AG04449 (cell line): ENCODE data around the gene MYO1B.

ENCODE experiments used
- CTCF ChIA-PET: fragments of 350-600 bp; formaldehyde crosslinking; extraction: SDS; loops from one replicate; lab custom pipeline; 2021; ENCODE audit warnings: antibody characterized with exemption; lab: Yijun Ruan, JAX
- POLR2A ChIA-PET: fragments of 400-600, 350-600 bp; formaldehyde crosslinking; extraction: SDS; loops from one replicate; lab custom pipeline; 2020; ENCODE audit warnings: antibody characterized with exemption, inconsistent platforms; lab: Yijun Ruan, JAX
- DNase-seq: peaks from one replicate; pipeline ENCODE4 v3.0.0-alpha.2; 2010; ENCODE audit warnings: low read depth, low spot score
- H3K4me3 ChIP-seq: 2 replicates; pipeline ENCODE4 v1.5.1; 2011; ENCODE audit warnings: low read depth, mild to moderate bottlenecking, control low read depth, low read length
- CTCF ChIP-seq: IDR thresholded peaks from one replicate; pipeline ENCODE4 v1.5.1; 2011; ENCODE audit warnings: mild to moderate bottlenecking, moderate library complexity, low read length, control low read depth, inconsistent platforms; ENCODE audit not compliant: insufficient read depth; ENCODE audit errors: missing control alignments

MYO1B gene

GRCh38 chr2:191436368-191437055, 191.3 kb downstream of the MYO1B start:
- no peak overlapping the region for H3K4me3 ChIP-seq
- DNase-seq = no peak
- TF ChIP-seq CTCF = no peak
- ChIA-PET CTCF (interaction anchor here (1.0 kb wide), 1 partner anchor 272 kb away, joined by 4 read pairs; no protein-coding TSS in a partner anchor), POLR2A (no interaction called here)

- POLR2A ChIA-PET = no interaction called here
- H3K4me3 ChIP-seq = no peak overlapping the region
- CTCF ChIA-PET = interaction anchor here (1.4 kb wide), 1 partner anchor 62 kb away, joined by 3 read pairs; no protein-coding TSS in a partner anchor
- DNase-seq = no peak
- TF ChIP-seq CTCF = no peak
These were observed 194.3 kb downstream of the MYO1B start for GRCh38 chr2:191439481-191439880.

- CTCF ChIA-PET = no interaction called here
- TF ChIP-seq CTCF = no peak
- no peak overlapping the region for H3K4me3 ChIP-seq
- POLR2A ChIA-PET = no interaction called here
- DNase-seq = no peak
These were observed 196.5 kb downstream of the MYO1B start for GRCh38 chr2:191441496-191442214.

- ChIA-PET POLR2A (no interaction called here), CTCF (no interaction called here)
- DNase-seq = no peak
- H3K4me3 ChIP-seq = no peak overlapping the region
- TF ChIP-seq CTCF = no peak
These were observed 198.2 kb downstream of the MYO1B start for GRCh38 chr2:191443446-191443845.

DNA sequence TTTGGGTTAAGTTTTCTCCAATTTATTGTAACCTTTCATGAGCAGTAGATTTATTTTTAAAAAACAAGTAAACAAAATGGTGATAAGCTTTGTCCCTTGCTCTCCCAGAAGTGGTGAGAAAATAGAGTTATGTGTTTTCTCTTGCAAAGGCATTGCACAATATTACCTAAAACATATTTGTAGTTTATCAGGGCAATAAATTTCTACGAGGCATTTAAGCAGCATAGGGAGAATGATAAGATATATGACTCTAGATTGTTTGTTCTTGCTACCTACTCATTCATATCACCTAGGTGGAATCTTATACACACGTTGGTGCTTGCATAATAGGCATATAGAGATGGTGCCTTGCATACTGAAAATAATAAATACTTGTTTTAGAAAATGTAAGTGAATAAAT, 201.7 kb downstream of the MYO1B start:
- no peak for DNase-seq
- ChIA-PET CTCF (no interaction called here), POLR2A (no interaction called here)
- H3K4me3 ChIP-seq = no peak overlapping the region
- no peak for TF ChIP-seq CTCF

GRCh38 chr2:191451116-191451515, 205.9 kb downstream of the MYO1B start:
- no peak for DNase-seq
- no peak for TF ChIP-seq CTCF
- ChIA-PET POLR2A (no interaction called here), CTCF (interaction anchor here (1.2 kb wide), 1 partner anchor 50 kb away, joined by 3 read pairs; no protein-coding TSS in a partner anchor)
- H3K4me3 ChIP-seq = no peak overlapping the region
